Neural progenitor cell (in vitro differentiated cells): ENCODE results near the gene GNA14. TPM values are rescaled to one million over a fixed set of nuclear protein-coding genes. Genes with fewer than 3 reads are reported as not detected.

Experiments used
- DNase-seq: peaks from one replicate; pipeline ENCODE4 v3.0.0-alpha.2; 2016; ENCODE audit warnings: low spot score
- H2AFZ ChIP-seq: fragments of 200-600 bp; sonication (generic); replicated peaks from 2 replicates; pipeline ENCODE4 v1.6.1; 2016; ENCODE audit warnings: antibody characterized with exemption
- H3F3A ChIP-seq: fragments of 200-600 bp; sonication (generic); 2 replicates; pipeline ENCODE4 v1.6.1; 2016; ENCODE audit warnings: antibody characterized with exemption, low read depth
- H3K27ac ChIP-seq: fragments of 200-600 bp; sonication (generic); 2 replicates; pipeline ENCODE4 v1.5.1; 2016; ENCODE audit warnings: mild to moderate bottlenecking
- H3K27me3 ChIP-seq: fragments of 200-600 bp; sonication (generic); 2 replicates; pipeline ENCODE4 v1.6.1; 2016; ENCODE audit warnings: mild to moderate bottlenecking, moderate library complexity
- H3K36me3 ChIP-seq: fragments of 200-600 bp; sonication (generic); 2 replicates; pipeline ENCODE4 v1.5.1; 2016
- H3K4me1 ChIP-seq: fragments of 200-600 bp; sonication (generic); 2 replicates; pipeline ENCODE4 v1.6.1; 2016; ENCODE audit warnings: mixed run types
- H3K4me2 ChIP-seq: fragments of 200-600 bp; sonication (generic); 2 replicates; pipeline ENCODE4 v1.6.1; 2016
- H3K4me3 ChIP-seq: fragments of 200-600 bp; sonication (generic); 2 replicates; pipeline ENCODE4 v1.5.1; 2016
- H3K79me2 ChIP-seq: fragments of 200-600 bp; sonication (generic); 2 replicates; pipeline ENCODE4 v1.6.1; 2016; ENCODE audit warnings: low read depth
- H3K9ac ChIP-seq: fragments of 200-600 bp; sonication (generic); 2 replicates; pipeline ENCODE4 v1.6.1; 2016
- H3K9me3 ChIP-seq: fragments of 200-600 bp; sonication (generic); 2 replicates; pipeline ENCODE4 v1.5.1; 2016; ENCODE audit warnings: low read depth
- H4K20me1 ChIP-seq: fragments of 200-600 bp; sonication (generic); 2 replicates; pipeline ENCODE4 v1.6.1; 2016; ENCODE audit warnings: low read depth
- H3K27ac Mint-ChIP-seq: 3 replicates; pipeline ENCODE4 v1.8.0; 2021; ENCODE audit warnings: mixed read lengths
- H3K27me3 Mint-ChIP-seq: 2 replicates; pipeline ENCODE4 v1.8.0; 2022; ENCODE audit warnings: low read depth, mild to moderate bottlenecking, inconsistent platforms, moderate library complexity, mixed read lengths; ENCODE audit not compliant: insufficient read depth
- H3K36me3 Mint-ChIP-seq: 3 replicates; pipeline ENCODE4 v1.8.0; 2021; ENCODE audit warnings: mixed read lengths
- H3K4me1 Mint-ChIP-seq: 3 replicates; pipeline ENCODE4 v1.8.0; 2021; ENCODE audit warnings: mixed read lengths
- H3K4me3 Mint-ChIP-seq: 3 replicates; pipeline ENCODE4 v1.8.0; 2021; ENCODE audit warnings: mild to moderate bottlenecking, moderate library complexity, mixed read lengths
- H3K9me3 Mint-ChIP-seq: 3 replicates; pipeline ENCODE4 v1.8.0; 2020; ENCODE audit warnings: mixed read lengths
- EZH2 ChIP-seq: fragments of 200-600 bp; sonication (generic); IDR thresholded peaks from 2 replicates; pipeline ENCODE4 v1.6.1; 2017; ENCODE audit warnings: antibody characterized with exemption, mild to moderate bottlenecking, moderate library complexity
- EZH2phosphoT487 ChIP-seq: fragments of 200-600 bp; sonication (generic); IDR thresholded peaks from 2 replicates; pipeline ENCODE4 v1.6.1; 2017; ENCODE audit warnings: antibody characterized with exemption
- total RNA-seq: library from RNA; depleted of rRNA; stranded (reverse); fragments of >200 nt; gene quantifications from 2 replicates; pipeline ENCODE4 v1.2.3, GENCODE V29; 2015; ENCODE audit warnings: low replicate concordance
- TF ChIP-seq, protein P1 (sequence below): fragments of 200-600 bp; sonication (generic); IDR thresholded peaks from 2 replicates; pipeline ENCODE4 v1.5.1; 2017; ENCODE audit warnings: antibody characterized with exemption, mild to moderate bottlenecking

GNA14 gene
- total RNA-seq, 1 donor from 2014 or later: not detected

GRCh38 chr9:77554586-77555105 is 93.5 kb downstream of the GNA14 start:
- no peaks in the 10 kb centered on the region for H4K20me1 ChIP-seq
- H3K9me3 ChIP-seq: no peaks in the 10 kb centered on the region
- no peak overlapping the region for H3K27ac ChIP-seq
- no peaks in the 10 kb centered on the region for H3K79me2 ChIP-seq
- peaks cover 2% of the 10 kb centered on the region for H3K27me3 Mint-ChIP-seq
- H3K9me3 Mint-ChIP-seq: no peaks in the 10 kb centered on the region
- no peak for DNase-seq
- H3K4me1 Mint-ChIP-seq: peaks cover 4% of the 10 kb centered on the region
- no peak overlapping the region for H3K4me3 Mint-ChIP-seq
- H2AFZ ChIP-seq: no peak overlapping the region
- no peaks in the 10 kb centered on the region for H3K27me3 ChIP-seq
- no peak overlapping the region for H3K4me3 ChIP-seq
- peaks cover 3% of the 10 kb centered on the region for H3K4me1 ChIP-seq
- H3K27ac Mint-ChIP-seq: no peak overlapping the region
- H3F3A ChIP-seq: no peaks in the 10 kb centered on the region
- H3K4me2 ChIP-seq: no peak overlapping the region
- no peaks in the 10 kb centered on the region for H3K36me3 Mint-ChIP-seq
- no peaks in the 10 kb centered on the region for H3K36me3 ChIP-seq
- no peak overlapping the region for H3K9ac ChIP-seq
- TF ChIP-seq EZH2phosphoT487: no peak
- TF ChIP-seq EZH2: no peak
- TF ChIP-seq, protein P1, sequence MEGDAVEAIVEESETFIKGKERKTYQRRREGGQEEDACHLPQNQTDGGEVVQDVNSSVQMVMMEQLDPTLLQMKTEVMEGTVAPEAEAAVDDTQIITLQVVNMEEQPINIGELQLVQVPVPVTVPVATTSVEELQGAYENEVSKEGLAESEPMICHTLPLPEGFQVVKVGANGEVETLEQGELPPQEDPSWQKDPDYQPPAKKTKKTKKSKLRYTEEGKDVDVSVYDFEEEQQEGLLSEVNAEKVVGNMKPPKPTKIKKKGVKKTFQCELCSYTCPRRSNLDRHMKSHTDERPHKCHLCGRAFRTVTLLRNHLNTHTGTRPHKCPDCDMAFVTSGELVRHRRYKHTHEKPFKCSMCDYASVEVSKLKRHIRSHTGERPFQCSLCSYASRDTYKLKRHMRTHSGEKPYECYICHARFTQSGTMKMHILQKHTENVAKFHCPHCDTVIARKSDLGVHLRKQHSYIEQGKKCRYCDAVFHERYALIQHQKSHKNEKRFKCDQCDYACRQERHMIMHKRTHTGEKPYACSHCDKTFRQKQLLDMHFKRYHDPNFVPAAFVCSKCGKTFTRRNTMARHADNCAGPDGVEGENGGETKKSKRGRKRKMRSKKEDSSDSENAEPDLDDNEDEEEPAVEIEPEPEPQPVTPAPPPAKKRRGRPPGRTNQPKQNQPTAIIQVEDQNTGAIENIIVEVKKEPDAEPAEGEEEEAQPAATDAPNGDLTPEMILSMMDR: no peak

GRCh38 chr9:77547106-77547730 is 100.9 kb downstream of the GNA14 start:
- Histone ChIP-seq H3K27me3 (no peaks in the 10 kb centered on the region), H3F3A (no peaks in the 10 kb centered on the region), H3K4me2 (no peak overlapping the region), H3K4me1 (no peaks in the 10 kb centered on the region), H2AFZ (no peak overlapping the region), H3K9ac (no peak overlapping the region), H3K4me3 (no peak overlapping the region), H4K20me1 (no peaks in the 10 kb centered on the region), H3K9me3 (peaks cover 2% of the 10 kb centered on the region), H3K27ac (no peak overlapping the region), H3K79me2 (no peaks in the 10 kb centered on the region), H3K36me3 (no peaks in the 10 kb centered on the region)
- no peak for TF ChIP-seq EZH2phosphoT487
- Mint-ChIP-seq H3K4me1 (no peaks in the 10 kb centered on the region), H3K27me3 (no peaks in the 10 kb centered on the region), H3K9me3 (peaks cover 7% of the 10 kb centered on the region), H3K4me3 (no peak overlapping the region), H3K36me3 (peaks cover 2% of the 10 kb centered on the region), H3K27ac (no peak overlapping the region)
- DNase-seq: no peak

- Histone ChIP-seq H3K4me3 (no peak overlapping the region), H3K27me3 (no peaks in the 10 kb centered on the region), H3K9me3 (peaks cover 8% of the 10 kb centered on the region), H2AFZ (no peak overlapping the region), H3K4me1 (no peaks in the 10 kb centered on the region), H3K79me2 (no peaks in the 10 kb centered on the region), H3K27ac (no peak overlapping the region), H3K4me2 (no peak overlapping the region), H4K20me1 (no peaks in the 10 kb centered on the region), H3F3A (no peaks in the 10 kb centered on the region), H3K9ac (no peak overlapping the region), H3K36me3 (no peaks in the 10 kb centered on the region)
- Mint-ChIP-seq H3K9me3 (peaks cover 15% of the 10 kb centered on the region), H3K4me1 (no peaks in the 10 kb centered on the region), H3K27me3 (peaks cover 2% of the 10 kb centered on the region), H3K27ac (no peak overlapping the region), H3K4me3 (no peak overlapping the region), H3K36me3 (peaks cover 2% of the 10 kb centered on the region)
- TF ChIP-seq EZH2 (no peak), EZH2phosphoT487 (no peak)
- TF ChIP-seq, protein P1: no peak
- no peak for DNase-seq
These were observed 101.7 kb downstream of the GNA14 start for GRCh38 chr9:77546376-77546950.

DNA sequence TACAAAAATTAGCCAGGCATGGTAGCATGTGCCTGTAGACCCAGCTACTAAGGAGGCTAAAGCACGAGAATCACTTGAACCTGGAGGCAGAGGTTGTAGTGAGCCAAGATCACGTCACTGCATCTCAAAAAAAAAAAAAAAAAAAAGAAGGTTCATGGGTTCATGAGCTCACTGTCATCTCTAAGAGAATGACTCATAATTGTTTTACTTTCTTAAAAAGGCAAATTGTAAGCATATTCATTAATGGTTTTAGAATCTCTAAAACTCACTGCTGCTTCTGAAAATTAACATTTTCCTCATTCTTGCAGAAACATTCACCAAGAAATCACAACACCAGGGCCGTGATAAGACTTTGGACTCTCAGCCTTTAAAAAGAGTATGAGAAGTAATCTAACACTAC is 103.6 kb downstream of the GNA14 start:
- Histone ChIP-seq H2AFZ (no peak overlapping the region), H3K9ac (no peak overlapping the region), H3K4me3 (no peak overlapping the region), H3K79me2 (no peaks in the 10 kb centered on the region), H3K4me1 (no peaks in the 10 kb centered on the region), H4K20me1 (no peaks in the 10 kb centered on the region), H3K27ac (no peak overlapping the region), H3K36me3 (no peaks in the 10 kb centered on the region), H3K27me3 (no peaks in the 10 kb centered on the region), H3F3A (no peaks in the 10 kb centered on the region), H3K4me2 (no peak overlapping the region), H3K9me3 (peaks cover 17% of the 10 kb centered on the region)
- no peak overlapping the region for H3K27ac Mint-ChIP-seq
- peaks cover 26% of the 10 kb centered on the region for H3K9me3 Mint-ChIP-seq
- no peak for DNase-seq
- peaks cover 2% of the 10 kb centered on the region for H3K36me3 Mint-ChIP-seq
- H3K27me3 Mint-ChIP-seq: peaks cover 5% of the 10 kb centered on the region
- H3K4me1 Mint-ChIP-seq: no peaks in the 10 kb centered on the region
- no peak overlapping the region for H3K4me3 Mint-ChIP-seq
- TF ChIP-seq EZH2phosphoT487: no peak
- no peak for TF ChIP-seq EZH2
- TF ChIP-seq, protein P1: no peak
